Memory B cell (primary cell): ENCODE measurements around the gene KIAA1614.

Experiments used
- ATAC-seq: fragments of 150-1000 bp; cut with Tn5 transposase; 2 replicates; pipeline ENCODE4 v1.10.0; 2021; ENCODE audit warnings: low read depth, mild to moderate bottlenecking, moderate library complexity
- DNase-seq, 2 donors: peaks; one replicate each; pipeline ENCODE4 v3.0.0; 2022; ENCODE audit warnings: low spot score in 2 of 2
- H3K27ac Mint-ChIP-seq: one replicate; pipeline ENCODE4 v1.8.0; 2022; ENCODE audit warnings: mild to moderate bottlenecking, moderate library complexity, mixed read lengths
- H3K27me3 Mint-ChIP-seq: one replicate; pipeline ENCODE4 v1.8.0; 2022; ENCODE audit warnings: mixed read lengths
- H3K36me3 Mint-ChIP-seq: one replicate; pipeline ENCODE4 v1.8.0; 2022; ENCODE audit warnings: mild to moderate bottlenecking, mixed read lengths
- H3K4me1 Mint-ChIP-seq: one replicate; pipeline ENCODE4 v1.8.0; 2022; ENCODE audit warnings: mixed read lengths
- H3K4me3 Mint-ChIP-seq: one replicate; pipeline ENCODE4 v1.8.0; 2022; ENCODE audit warnings: mild to moderate bottlenecking, moderate library complexity, mixed read lengths
- H3K9me3 Mint-ChIP-seq: one replicate; pipeline ENCODE4 v1.8.0; 2022; ENCODE audit warnings: mixed read lengths

KIAA1614 gene

GRCh38 chr1:180898441-180899219 lies 14.1 kb upstream of the KIAA1614 start:
- DNase-seq (no peak), ATAC-seq (no peak)
- Mint-ChIP-seq H3K9me3 (peaks cover 3% of the 10 kb centered on the region), H3K4me1 (peaks cover 4% of the 10 kb centered on the region), H3K27me3 (peaks cover 13% of the 10 kb centered on the region), H3K36me3 (peaks cover 9% of the 10 kb centered on the region), H3K4me3 (no peak overlapping the region), H3K27ac (no peak overlapping the region)

GRCh38 chr1:180899262-180899661 lies 13.4 kb upstream of the KIAA1614 start:
- no peak for ATAC-seq
- DNase-seq, result no peak
- H3K36me3 Mint-ChIP-seq, result peaks cover 9% of the 10 kb centered on the region
- H3K27me3 Mint-ChIP-seq, result peaks cover 13% of the 10 kb centered on the region
- peaks cover 2% of the 10 kb centered on the region for H3K4me1 Mint-ChIP-seq
- H3K4me3 Mint-ChIP-seq, result no peak overlapping the region
- H3K27ac Mint-ChIP-seq, result no peak overlapping the region
- peaks cover 3% of the 10 kb centered on the region for H3K9me3 Mint-ChIP-seq

GRCh38 chr1:180901076-180901990 lies 11.4 kb upstream of the KIAA1614 start:
- ATAC-seq, result no peak
- H3K27me3 Mint-ChIP-seq, result peaks cover 13% of the 10 kb centered on the region
- peaks cover 6% of the 10 kb centered on the region for H3K9me3 Mint-ChIP-seq
- no peak overlapping the region for H3K4me3 Mint-ChIP-seq
- no peak overlapping the region for H3K27ac Mint-ChIP-seq
- peaks cover 2% of the 10 kb centered on the region for H3K36me3 Mint-ChIP-seq
- peaks cover 2% of the 10 kb centered on the region for H3K4me1 Mint-ChIP-seq
- no peak for DNase-seq

- DNase-seq (no peak), ATAC-seq (no peak)
- H3K4me1 Mint-ChIP-seq, result no peaks in the 10 kb centered on the region
- H3K27me3 Mint-ChIP-seq, result peaks cover 12% of the 10 kb centered on the region
- H3K27ac Mint-ChIP-seq, result no peak overlapping the region
- H3K36me3 Mint-ChIP-seq, result no peaks in the 10 kb centered on the region
- H3K9me3 Mint-ChIP-seq, result peaks cover 2% of the 10 kb centered on the region
- no peak overlapping the region for H3K4me3 Mint-ChIP-seq
These were observed 10.2 kb upstream of the KIAA1614 start for GRCh38 chr1:180902541-180902940.

GRCh38 chr1:180905927-180906326 lies 6.8 kb upstream of the KIAA1614 start:
- H3K9me3 Mint-ChIP-seq, result peaks cover 2% of the 10 kb centered on the region
- ATAC-seq, result no peak
- peaks cover 3% of the 10 kb centered on the region for H3K4me1 Mint-ChIP-seq
- no peaks in the 10 kb centered on the region for H3K36me3 Mint-ChIP-seq
- H3K27ac Mint-ChIP-seq, result no peak overlapping the region
- no peak for DNase-seq
- no peak overlapping the region for H3K4me3 Mint-ChIP-seq
- H3K27me3 Mint-ChIP-seq, result peaks cover 12% of the 10 kb centered on the region

GRCh38 chr1:180906511-180906910 lies 6.2 kb upstream of the KIAA1614 start:
- no peak for DNase-seq
- Mint-ChIP-seq H3K4me3 (no peak overlapping the region), H3K36me3 (no peaks in the 10 kb centered on the region), H3K27me3 (peaks cover 8% of the 10 kb centered on the region), H3K9me3 (peaks cover 2% of the 10 kb centered on the region), H3K4me1 (peaks cover 3% of the 10 kb centered on the region), H3K27ac (no peak overlapping the region)
- ATAC-seq, result no peak

GRCh38 chr1:180907313-180908055 lies 5.2 kb upstream of the KIAA1614 start:
- Mint-ChIP-seq H3K9me3 (peaks cover 2% of the 10 kb centered on the region), H3K4me3 (no peak overlapping the region), H3K27ac (no peak overlapping the region), H3K27me3 (peaks cover 8% of the 10 kb centered on the region), H3K4me1 (peaks cover 6% of the 10 kb centered on the region), H3K36me3 (no peaks in the 10 kb centered on the region)
- DNase-seq, result no peak
- ATAC-seq, result no peak

GRCh38 chr1:180908074-180908765 lies 4.5 kb upstream of the KIAA1614 start:
- Mint-ChIP-seq H3K4me1 (peaks cover 6% of the 10 kb centered on the region), H3K9me3 (peaks cover 2% of the 10 kb centered on the region), H3K36me3 (no peaks in the 10 kb centered on the region), H3K27me3 (peaks cover 8% of the 10 kb centered on the region), H3K4me3 (no peak overlapping the region), H3K27ac (no peak overlapping the region)
- DNase-seq, result no peak
- no peak for ATAC-seq

GRCh38 chr1:180909005-180909414 lies 3.7 kb upstream of the KIAA1614 start:
- H3K27ac Mint-ChIP-seq, result no peak overlapping the region
- H3K27me3 Mint-ChIP-seq, result peaks cover 8% of the 10 kb centered on the region
- H3K36me3 Mint-ChIP-seq, result no peaks in the 10 kb centered on the region
- H3K9me3 Mint-ChIP-seq, result peaks cover 2% of the 10 kb centered on the region
- ATAC-seq, result no peak
- peaks cover 6% of the 10 kb centered on the region for H3K4me1 Mint-ChIP-seq
- no peak for DNase-seq
- no peak overlapping the region for H3K4me3 Mint-ChIP-seq

- Mint-ChIP-seq H3K9me3 (peaks cover under 1% of the 10 kb centered on the region), H3K4me3 (no peak overlapping the region), H3K4me1 (peaks cover 6% of the 10 kb centered on the region), H3K36me3 (no peaks in the 10 kb centered on the region), H3K27me3 (peaks cover 8% of the 10 kb centered on the region), H3K27ac (no peak overlapping the region)
- DNase-seq (no peak), ATAC-seq (no peak)
These were observed 3.2 kb upstream of the KIAA1614 start for GRCh38 chr1:180909462-180909976.

GRCh38 chr1:180911640-180912191 lies 981 bp upstream of the KIAA1614 start:
- H3K27ac Mint-ChIP-seq, result no peak overlapping the region
- H3K4me1 Mint-ChIP-seq, result peaks cover 6% of the 10 kb centered on the region
- peaks cover 8% of the 10 kb centered on the region for H3K27me3 Mint-ChIP-seq
- ATAC-seq (no peak), DNase-seq (no peak)
- peak overlapping the region; percentile 34 for H3K4me3 Mint-ChIP-seq
- H3K36me3 Mint-ChIP-seq, result no peaks in the 10 kb centered on the region
- no peaks in the 10 kb centered on the region for H3K9me3 Mint-ChIP-seq

- peak overlapping the region; percentile 34 for H3K4me3 Mint-ChIP-seq
- no peaks in the 10 kb centered on the region for H3K36me3 Mint-ChIP-seq
- no peak overlapping the region for H3K27ac Mint-ChIP-seq
- H3K9me3 Mint-ChIP-seq, result no peaks in the 10 kb centered on the region
- H3K4me1 Mint-ChIP-seq, result peaks cover 6% of the 10 kb centered on the region
- no peak for ATAC-seq
- DNase-seq, result no peak
- H3K27me3 Mint-ChIP-seq, result peaks cover 7% of the 10 kb centered on the region
These were observed 391 bp upstream of the KIAA1614 start for GRCh38 chr1:180912211-180912800.
